HCT116 (cell line): ENCODE results near the gene CGB1. TPM values are rescaled to one million over a fixed set of nuclear protein-coding genes. Genes with fewer than 3 reads are reported as not detected.
A peak's percentile ranks its signal among the peaks of the same experiment; 100 is the strongest.

Source experiments
- ATAC-seq: fragments of 200-7000 bp; cut with Tn5 transposase; 2 replicates; pipeline ENCODE4 v1.9.1; 2020; ENCODE audit warnings: mild to moderate bottlenecking, moderate library complexity
- BruUV-seq: library from RNA; stranded (reverse); fragments of 400-500 nt; replicated peaks from 2 replicates; lab custom pipeline; 2021; lab: Mats Ljungman, UMichigan
- CTCF ChIA-PET: fragments of 300-600 bp; sonication (Branson Sonifier 250); formaldehyde crosslinking; loops from one replicate; lab custom pipeline; 2021; ENCODE audit warnings: antibody characterized with exemption; lab: Charles Lee
- POLR2A ChIA-PET: fragments of 300-600, 350-600 bp; sonication (Branson Sonifier 250); formaldehyde crosslinking; loops from one replicate; lab custom pipeline; 2021; ENCODE audit warnings: antibody characterized with exemption; lab: Charles Lee
- RAD21 ChIA-PET, 2 experiments: fragments of 300-600 bp; sonication (Branson Sonifier 250); formaldehyde crosslinking; loops; one replicate each; lab custom pipeline; 2023; ENCODE audit warnings: low total read pairs in 2 of 2; ENCODE audit not compliant: uncharacterized antibody in 2 of 2, unreplicated experiment in 2 of 2, low non-redundant PET in 1 of 2; lab: Charles Lee
- DNase-seq: peaks from one replicate; pipeline ENCODE4 v3.0.0-alpha.2; 2010; ENCODE audit warnings: low read depth, low spot score
- H2AFZ ChIP-seq: fragments of 200-600 bp; shearing (Covaris generic), sonication (generic); 2 replicates; pipeline ENCODE4 v1.6.1; 2017; ENCODE audit warnings: low read depth, mixed run types, mixed read lengths, antibody characterized with exemption, low read length; ENCODE audit not compliant: poor library complexity, severe bottlenecking
- H3K27ac ChIP-seq: 2 replicates; pipeline ENCODE4 v1.5.1; 2012; ENCODE audit warnings: low read depth, low read length
- H3K27me3 ChIP-seq: fragments of 200-600 bp; sonication (generic); 2 replicates; pipeline ENCODE4 v1.6.1; 2016; ENCODE audit warnings: mixed run types, low read length, mixed read lengths; ENCODE audit not compliant: insufficient read depth
- H3K36me3 ChIP-seq, 2 experiments: fragments of 200-500 bp in 1 of 2; fragments of 200-600 bp in 1 of 2; sonication (Bioruptor generic) in 1 of 2; sonication (generic) in 1 of 2; 2 replicates each; pipeline versions ENCODE4 v1.5.1 to v1.6.1; 2014 to 2016; ENCODE audit warnings: low read length in 2 of 2, inconsistent platforms in 1 of 2, mixed read lengths in 1 of 2, mixed run types in 1 of 2; ENCODE audit not compliant: insufficient read depth in 2 of 2, control insufficient read depth in 1 of 2
- H3K4me1 ChIP-seq, 2 experiments: fragments of 200-600 bp in 1 of 2; sonication (generic) in 1 of 2; 2 replicates each; pipeline versions ENCODE4 v1.5.1 to v1.6.1; 2012 to 2017; ENCODE audit warnings: low read length in 2 of 2, inconsistent platforms in 1 of 2, mild to moderate bottlenecking in 1 of 2, mixed read lengths in 1 of 2, mixed run types in 1 of 2, moderate library complexity in 1 of 2; ENCODE audit not compliant: insufficient read depth in 2 of 2, control insufficient read depth in 1 of 2
- H3K4me2 ChIP-seq: fragments of 200-600 bp; sonication (generic); 2 replicates; pipeline ENCODE4 v1.6.1; 2017; ENCODE audit warnings: mixed run types, low read length, mixed read lengths
- H3K4me3 ChIP-seq, 2 experiments: fragments of 200-600 bp in 1 of 2; sonication (generic) in 1 of 2; replicated peaks in 1 of 2; 2 replicates each; pipeline ENCODE4 v1.5.1; 2011 to 2016; ENCODE audit warnings: low read length in 2 of 2, control low read depth in 1 of 2, low read depth in 1 of 2, mild to moderate bottlenecking in 1 of 2, mixed read lengths in 1 of 2, mixed run types in 1 of 2
- H3K79me2 ChIP-seq: fragments of 200-600 bp; sonication (generic); 2 replicates; pipeline ENCODE4 v1.6.1; 2017; ENCODE audit warnings: mild to moderate bottlenecking, mixed run types, low read length, moderate library complexity, mixed read lengths; ENCODE audit not compliant: insufficient read depth
- H3K9ac ChIP-seq: fragments of 200-600 bp; sonication (generic); 2 replicates; pipeline ENCODE4 v1.6.1; 2016; ENCODE audit warnings: low read length, mixed read lengths
- H3K9me2 ChIP-seq: fragments of 200-600 bp; sonication (generic), shearing (Covaris generic); 2 replicates; pipeline ENCODE4 v1.6.1; 2017; ENCODE audit warnings: mixed run types, mild to moderate bottlenecking, moderate library complexity; ENCODE audit not compliant: insufficient read depth
- H3K9me3 ChIP-seq, 2 experiments: fragments of 200-500 bp in 1 of 2; fragments of 200-600 bp in 1 of 2; sonication (Bioruptor generic) in 1 of 2; sonication (generic) in 1 of 2; 2 replicates each; pipeline ENCODE4 v1.6.1; 2014 to 2017; ENCODE audit warnings: low read length in 2 of 2, mixed read lengths in 2 of 2, inconsistent platforms in 1 of 2, low read depth in 1 of 2, mild to moderate bottlenecking in 1 of 2, mixed run types in 1 of 2, moderate library complexity in 1 of 2; ENCODE audit not compliant: control insufficient read depth in 1 of 2, insufficient read depth in 1 of 2
- H4K20me1 ChIP-seq: fragments of 200-600 bp; sonication (generic), shearing (Covaris generic); 2 replicates; pipeline ENCODE4 v1.6.1; 2017; ENCODE audit warnings: mixed run types, mild to moderate bottlenecking, moderate library complexity; ENCODE audit not compliant: insufficient read depth
- ATF3 ChIP-seq: IDR thresholded peaks from 2 replicates; pipeline ENCODE4 v1.6.1; 2012
- CBX3 ChIP-seq: IDR thresholded peaks from 2 replicates; pipeline ENCODE4 v1.6.1; 2012; ENCODE audit warnings: low read depth
- CEBPB ChIP-seq: IDR thresholded peaks from 2 replicates; pipeline ENCODE4 v1.6.1; 2012; ENCODE audit warnings: low read depth
- EGR1 ChIP-seq: IDR thresholded peaks from 2 replicates; pipeline ENCODE4 v1.6.1; 2012; ENCODE audit warnings: low read depth
- EZH2phosphoT487 ChIP-seq: fragments of 200-600 bp; IDR thresholded peaks from 2 replicates; pipeline ENCODE4 v1.6.1; 2018; ENCODE audit warnings: antibody characterized with exemption, borderline replicate concordance
- POLR2A ChIP-seq: IDR thresholded peaks from 2 replicates; pipeline ENCODE4 v1.7.0; 2011; ENCODE audit warnings: borderline replicate concordance; ENCODE audit not compliant: insufficient read depth, insufficient read length; ENCODE audit errors: extremely low read depth
- POLR2AphosphoS5 ChIP-seq: IDR thresholded peaks from 2 replicates; pipeline ENCODE4 v1.6.1; 2011; ENCODE audit warnings: mild to moderate bottlenecking, low read depth, low read length, moderate library complexity
- RAD21 ChIP-seq: IDR thresholded peaks from 2 replicates; pipeline ENCODE4 v1.6.1; 2012; ENCODE audit warnings: low read depth, mild to moderate bottlenecking
- SIN3A ChIP-seq: IDR thresholded peaks from 2 replicates; pipeline ENCODE4 v1.6.1; 2012; ENCODE audit warnings: low read depth
- SP1 ChIP-seq: IDR thresholded peaks from 2 replicates; pipeline ENCODE4 v1.6.1; 2012; ENCODE audit warnings: low read depth
- YY1 ChIP-seq: IDR thresholded peaks from 2 replicates; pipeline ENCODE4 v1.6.1; 2011; ENCODE audit warnings: low read length, low read depth, moderate library complexity, mild to moderate bottlenecking; ENCODE audit not compliant: insufficient replicate concordance; ENCODE audit errors: extremely low read depth
- ZBTB33 ChIP-seq: IDR thresholded peaks from 2 replicates; pipeline ENCODE4 v1.6.1; 2011; ENCODE audit warnings: mild to moderate bottlenecking, low read length, moderate library complexity; ENCODE audit not compliant: insufficient replicate concordance; ENCODE audit errors: extremely low read depth
- intact Hi-C: fragments of 100-400 bp; cut with micrococcal nuclease; formaldehyde crosslinking; loops from 2 replicates; pipeline ENCODE4 v1.10.0; 2022
- total RNA-seq: library from RNA; stranded (reverse); gene quantifications from one replicate; pipeline ENCODE4 v1.2.1, GENCODE V29; 2021; ENCODE audit not compliant: unreplicated experiment
- TF ChIP-seq, protein P1 (sequence below): IDR thresholded peaks from 2 replicates; pipeline ENCODE4 v1.6.1; 2012

The CGB1 gene
- total RNA-seq, 1 experiment from 2014 or later: 0.76 TPM

DNA sequence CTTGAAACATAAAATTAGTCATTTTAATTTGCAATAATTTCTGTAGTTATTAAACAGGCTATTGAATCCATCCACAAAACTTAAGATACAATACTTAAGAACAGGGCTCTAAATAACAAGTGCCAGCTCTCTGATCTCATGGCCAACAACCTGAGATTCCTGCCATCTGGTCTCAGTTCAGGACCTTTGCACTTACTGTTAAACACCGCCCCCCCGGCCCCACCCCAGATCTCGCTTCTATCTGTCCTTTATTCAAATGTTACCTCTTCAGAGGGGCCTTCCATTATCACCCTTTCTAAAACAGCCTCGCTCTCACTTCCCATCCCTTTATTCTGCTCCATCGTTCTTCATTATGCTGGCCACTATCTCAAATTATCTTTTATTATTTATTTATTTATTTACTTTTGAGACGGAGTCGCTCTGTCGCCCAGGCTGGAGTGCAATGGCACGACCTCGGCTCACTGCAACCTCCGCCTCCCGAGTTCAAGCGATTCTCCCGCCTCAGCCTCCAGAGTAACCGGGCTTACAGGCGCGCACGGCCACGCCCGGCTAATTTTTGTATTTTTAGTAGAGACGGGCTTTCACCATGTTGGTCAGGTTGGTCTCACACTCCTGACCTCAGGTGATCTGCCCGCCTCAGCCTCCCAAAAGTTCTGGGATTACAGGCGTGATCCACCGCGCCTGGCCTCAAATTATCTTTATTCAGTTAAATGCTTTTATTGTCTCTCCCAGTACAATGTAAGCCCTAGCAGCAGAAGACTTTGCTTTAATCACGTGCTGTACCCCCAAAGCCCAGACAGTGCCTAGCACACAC, 47.7 kb upstream of the CGB1 start:
- RAD21 ChIA-PET: no interaction called here
- TF ChIP-seq ZBTB33: no peak
- no peak for TF ChIP-seq RAD21
- TF ChIP-seq POLR2A: no peak
- TF ChIP-seq EGR1: no peak
- no peak for TF ChIP-seq YY1
- TF ChIP-seq EZH2phosphoT487: no peak
- TF ChIP-seq, protein P1, sequence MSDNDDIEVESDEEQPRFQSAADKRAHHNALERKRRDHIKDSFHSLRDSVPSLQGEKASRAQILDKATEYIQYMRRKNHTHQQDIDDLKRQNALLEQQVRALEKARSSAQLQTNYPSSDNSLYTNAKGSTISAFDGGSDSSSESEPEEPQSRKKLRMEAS: no peak
- no peak for TF ChIP-seq ATF3
- no peak for TF ChIP-seq SIN3A
- no peak for TF ChIP-seq CBX3
- TF ChIP-seq POLR2AphosphoS5: no peak
- TF ChIP-seq SP1: no peak
- TF ChIP-seq CEBPB: no peak
- TF ChIP-seq, all 23 proteins: peak for 0

More for the DNA sequence above, 47.7 kb upstream of the CGB1 start:
- Histone ChIP-seq H3K4me2 (peak overlapping the region; percentile 90), H3K27me3 (no peaks in the 10 kb centered on the region), H3K4me1 (peaks cover 6 to 25% of the 10 kb centered on the region in 2 experiments), H3K36me3 (peaks cover 6 to 24% of the 10 kb centered on the region in 2 experiments; a peak in 3 of 4 replicates), H3K9ac (peak overlapping the region; percentile 78), H3K9me2 (no peaks in the 10 kb centered on the region), H3K4me3 (peak overlapping the region; percentile 25 to 86), H3K27ac (peak overlapping the region; percentile 94), H3K79me2 (peaks cover 41% of the 10 kb centered on the region), H4K20me1 (peaks cover 28% of the 10 kb centered on the region; the same call in 1 of the 2 replicates), H2AFZ (no peak overlapping the region), H3K9me3 (no peaks in the 10 kb centered on the region)
- intact Hi-C loops: no loop called here
- CTCF ChIA-PET: no interaction called here
- POLR2A ChIA-PET: no interaction called here
- BruUV-seq: TSS peak; percentile 70
- DNase-seq (no peak), ATAC-seq (0 out of 2 replicates have a peak, but pooled peaks have one; percentile 0)
